Dendritic cell treated with granulocyte-macrophage colony-stimulating factor and Interleukin-4, amounts not matched to agents 40 ng/mL and 50 ng/mL, for 4 days (primary cell): ENCODE results near the gene ABCC4.

Experiments
- H3K27ac Mint-ChIP-seq: one replicate; pipeline ENCODE4 v1.8.0; 2022; ENCODE audit warnings: mild to moderate bottlenecking, mixed read lengths
- H3K27me3 Mint-ChIP-seq: one replicate; pipeline ENCODE4 v1.8.0; 2022; ENCODE audit warnings: mild to moderate bottlenecking, mixed read lengths
- H3K36me3 Mint-ChIP-seq: one replicate; pipeline ENCODE4 v1.8.0; 2022; ENCODE audit warnings: low read depth, mixed read lengths
- H3K4me1 Mint-ChIP-seq: one replicate; pipeline ENCODE4 v1.8.0; 2022; ENCODE audit warnings: low read depth, mixed read lengths
- H3K4me3 Mint-ChIP-seq: one replicate; pipeline ENCODE4 v1.8.0; 2022; ENCODE audit warnings: mild to moderate bottlenecking, moderate library complexity, mixed read lengths
- H3K9me3 Mint-ChIP-seq: one replicate; pipeline ENCODE4 v1.8.0; 2022; ENCODE audit warnings: mixed read lengths
- intact Hi-C: fragments of 100-400 bp; cut with micrococcal nuclease; formaldehyde crosslinking; loops from one replicate; pipeline ENCODE4 v1.15.0; 2022

Gene ABCC4

DNA sequence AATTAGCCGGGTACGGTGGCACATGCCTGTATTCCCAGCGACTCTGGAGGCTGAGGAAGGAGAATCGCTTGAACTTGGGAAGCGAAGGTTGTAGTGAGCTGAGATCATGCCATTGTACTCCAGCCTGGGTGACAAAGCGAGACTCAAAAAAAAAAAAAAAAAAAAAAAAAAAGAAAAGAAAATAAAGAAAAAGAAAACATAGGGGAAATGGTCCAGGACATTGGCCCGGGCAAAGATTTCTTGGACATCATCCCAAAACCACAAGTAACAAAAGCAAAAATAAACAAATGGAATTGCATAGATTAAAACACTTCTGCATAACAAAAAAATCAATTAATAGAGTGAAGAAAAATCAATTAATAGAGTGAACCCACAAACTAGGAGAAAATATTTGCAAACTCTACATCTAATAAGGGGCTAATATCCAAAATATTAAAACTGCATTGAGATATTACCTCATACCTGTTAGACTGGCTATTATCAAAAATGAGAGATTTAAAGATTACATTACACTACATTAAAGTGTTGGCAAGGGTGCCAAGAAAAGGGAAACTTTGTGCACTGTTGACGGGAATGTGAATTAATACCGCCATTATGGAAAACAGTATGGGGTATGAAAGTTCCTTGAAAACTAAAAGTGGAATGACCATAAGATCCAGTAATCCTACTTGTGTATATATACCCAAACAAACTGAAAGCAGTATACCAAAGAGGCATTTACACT lies 18.5 kb upstream of the ABCC4 start:
- Mint-ChIP-seq H3K4me1 (no peaks in the 10 kb centered on the region), H3K4me3 (no peak overlapping the region), H3K27me3 (no peaks in the 10 kb centered on the region), H3K9me3 (no peaks in the 10 kb centered on the region), H3K36me3 (no peaks in the 10 kb centered on the region), H3K27ac (no peak overlapping the region)
- intact Hi-C loops: no loop called here

DNA sequence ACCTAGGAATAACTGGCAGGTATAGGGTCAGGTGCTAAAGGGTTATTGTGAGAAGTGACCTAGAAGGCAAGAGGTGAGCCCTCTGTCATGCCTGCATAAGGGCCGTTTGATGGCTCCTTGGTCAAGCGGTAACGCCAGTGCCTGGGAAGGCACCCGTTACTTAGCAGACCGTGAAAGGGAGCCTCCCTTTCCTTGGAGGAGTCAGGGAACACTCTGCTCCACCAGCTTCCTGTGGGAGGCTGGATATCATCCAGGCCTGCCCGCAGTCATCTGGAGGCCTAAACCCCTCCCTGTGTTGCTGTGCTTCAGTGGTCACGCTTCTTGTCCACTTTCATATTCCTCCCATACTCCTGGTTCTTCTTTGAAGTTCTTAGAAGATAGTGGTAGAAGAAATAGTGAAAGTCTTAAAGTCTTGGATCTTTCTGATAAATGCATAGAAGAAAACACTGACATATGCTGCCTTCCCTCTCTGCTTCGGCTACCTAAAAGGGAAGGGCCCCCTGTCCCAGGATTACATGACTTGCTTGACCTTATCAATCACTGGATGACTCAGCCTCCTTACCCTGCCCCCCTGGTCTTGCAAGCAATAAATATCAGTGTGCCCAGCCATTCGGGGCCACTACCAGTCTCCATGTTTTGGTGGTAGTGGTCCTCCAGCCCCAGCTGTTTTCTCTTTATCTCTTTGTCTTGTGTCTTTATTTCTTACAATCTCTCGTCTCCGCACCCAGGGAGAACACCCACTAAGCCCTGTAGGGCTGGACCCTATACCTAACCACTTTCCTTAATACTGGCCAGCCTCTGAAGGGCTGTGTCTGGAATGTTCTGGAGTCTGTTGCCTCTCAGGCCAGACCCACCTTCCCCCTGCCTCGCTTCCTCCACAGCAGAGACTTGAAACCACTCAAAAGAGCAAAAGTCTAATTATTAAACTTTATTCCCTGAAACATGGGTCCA lies 16.1 kb upstream of the ABCC4 start:
- Mint-ChIP-seq H3K27me3 (peaks cover 2% of the 10 kb centered on the region), H3K36me3 (no peaks in the 10 kb centered on the region), H3K9me3 (no peaks in the 10 kb centered on the region), H3K4me1 (no peaks in the 10 kb centered on the region), H3K4me3 (no peak overlapping the region), H3K27ac (no peak overlapping the region)
- intact Hi-C loops: no loop called here

DNA sequence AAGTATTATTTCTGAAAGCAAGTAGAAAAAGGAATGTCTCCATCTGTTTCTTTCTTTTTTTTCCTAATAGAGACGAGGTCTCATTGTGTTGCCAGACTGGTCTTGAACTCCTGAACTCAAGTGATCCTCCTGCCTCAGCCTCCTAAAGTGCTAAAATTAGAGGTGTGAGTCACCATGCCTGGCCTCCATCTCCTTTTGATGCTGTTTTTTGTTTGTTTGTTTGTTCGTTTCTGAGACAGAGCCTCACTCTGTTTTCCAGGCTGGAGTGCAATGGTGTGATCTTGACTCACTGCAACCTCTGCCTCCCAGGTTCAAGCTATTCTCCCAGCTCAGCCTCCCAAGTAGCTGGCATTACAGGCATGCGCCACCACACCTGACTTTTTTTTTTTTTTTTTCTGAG lies 14.5 kb upstream of the ABCC4 start:
- no peaks in the 10 kb centered on the region for H3K9me3 Mint-ChIP-seq
- peaks cover 4% of the 10 kb centered on the region for H3K27me3 Mint-ChIP-seq
- no peak overlapping the region for H3K4me3 Mint-ChIP-seq
- no peak overlapping the region for H3K27ac Mint-ChIP-seq
- H3K36me3 Mint-ChIP-seq: no peaks in the 10 kb centered on the region
- intact Hi-C loops: no loop called here
- no peaks in the 10 kb centered on the region for H3K4me1 Mint-ChIP-seq

DNA sequence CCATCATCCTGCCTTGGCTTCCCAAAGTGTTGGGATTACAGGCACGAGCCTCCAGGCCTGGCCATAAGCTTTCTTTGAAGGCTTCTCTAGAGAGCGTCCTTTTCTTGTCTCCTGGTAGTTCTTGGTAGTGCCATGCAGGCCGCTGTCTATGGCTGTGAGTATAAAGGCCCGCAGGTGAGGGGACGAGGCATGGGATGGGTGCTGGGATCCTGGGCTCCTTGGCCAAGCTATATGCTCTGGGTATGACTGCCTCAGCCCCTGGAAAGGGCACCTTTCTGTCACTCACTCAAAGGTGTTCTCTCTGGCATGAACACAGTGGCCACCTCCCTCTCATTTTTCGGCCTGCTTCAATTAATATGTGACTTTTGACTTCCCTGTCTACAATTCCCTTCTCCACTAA lies 6.3 kb upstream of the ABCC4 start:
- H3K36me3 Mint-ChIP-seq: no peaks in the 10 kb centered on the region
- H3K4me3 Mint-ChIP-seq: no peak overlapping the region
- intact Hi-C loops: no loop called here
- H3K27ac Mint-ChIP-seq: no peak overlapping the region
- no peaks in the 10 kb centered on the region for H3K9me3 Mint-ChIP-seq
- H3K27me3 Mint-ChIP-seq: peaks cover 6% of the 10 kb centered on the region
- H3K4me1 Mint-ChIP-seq: peaks cover 2% of the 10 kb centered on the region

GRCh38 chr13:95304453-95304852 lies 3.2 kb upstream of the ABCC4 start:
- Mint-ChIP-seq H3K36me3 (peaks cover 6% of the 10 kb centered on the region), H3K4me1 (peaks cover 23% of the 10 kb centered on the region), H3K4me3 (no peak overlapping the region), H3K9me3 (no peaks in the 10 kb centered on the region), H3K27me3 (peaks cover 12% of the 10 kb centered on the region), H3K27ac (no peak overlapping the region)
- intact Hi-C loops: loop anchor here (5.0 kb wide), 1 partner anchor 78 kb away; no protein-coding TSS in a partner anchor

- H3K4me1 Mint-ChIP-seq: peaks cover 34% of the 10 kb centered on the region
- H3K4me3 Mint-ChIP-seq: peak overlapping the region; percentile 80
- peak overlapping the region; percentile 75 for H3K27ac Mint-ChIP-seq
- intact Hi-C loops: loop anchor here (2.0 to 5.0 kb wide), 2 partner anchors 80 to 111 kb away; no protein-coding TSS in a partner anchor
- H3K9me3 Mint-ChIP-seq: no peaks in the 10 kb centered on the region
- H3K27me3 Mint-ChIP-seq: peaks cover 12% of the 10 kb centered on the region
- H3K36me3 Mint-ChIP-seq: peaks cover 6% of the 10 kb centered on the region
Observed at GRCh38 chr13:95301968-95302393, 730 bp upstream of the ABCC4 start.

DNA sequence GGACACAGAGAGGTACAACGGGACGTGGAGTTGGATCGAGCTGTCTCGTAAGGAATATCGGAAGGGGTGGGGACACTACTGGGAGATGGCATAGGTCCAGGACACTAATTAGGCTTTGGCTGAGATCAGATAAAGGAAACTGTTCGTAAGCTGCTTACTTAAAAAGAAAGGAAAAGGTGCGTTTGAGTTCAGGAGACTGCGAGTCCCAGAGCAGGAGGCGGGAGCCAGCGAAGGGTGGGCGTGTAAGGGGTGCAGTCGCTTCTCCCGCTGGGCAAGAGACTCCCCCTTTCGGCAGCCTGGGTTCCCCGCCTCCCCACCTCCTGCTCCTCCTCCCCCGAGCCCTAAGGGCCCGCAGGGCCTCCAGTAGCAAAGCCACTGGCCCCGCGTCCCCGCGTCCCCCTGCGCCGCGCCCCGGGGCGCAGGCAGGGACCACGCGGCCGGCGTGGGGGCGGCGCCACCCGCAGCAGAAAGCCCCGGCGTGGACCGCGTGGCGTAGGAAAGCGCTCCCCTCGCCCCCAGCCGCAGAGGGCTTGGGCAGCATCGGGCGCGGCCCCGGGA lies 547 bp downstream of the ABCC4 start:
- Mint-ChIP-seq H3K9me3 (no peaks in the 10 kb centered on the region), H3K4me1 (peaks cover 40% of the 10 kb centered on the region), H3K4me3 (peak overlapping the region; percentile 80), H3K36me3 (peaks cover 6% of the 10 kb centered on the region), H3K27me3 (peaks cover 12% of the 10 kb centered on the region), H3K27ac (peak overlapping the region; percentile 75)
- intact Hi-C loops: loop anchor here (2.0 to 5.0 kb wide), 2 partner anchors 82 to 110 kb away; no protein-coding TSS in a partner anchor

- intact Hi-C loops: no loop called here
- H3K27me3 Mint-ChIP-seq: peaks cover 12% of the 10 kb centered on the region
- H3K9me3 Mint-ChIP-seq: no peaks in the 10 kb centered on the region
- H3K4me1 Mint-ChIP-seq: peaks cover 40% of the 10 kb centered on the region
- H3K4me3 Mint-ChIP-seq: no peak overlapping the region
- H3K27ac Mint-ChIP-seq: no peak overlapping the region
- peaks cover 6% of the 10 kb centered on the region for H3K36me3 Mint-ChIP-seq
Observed at GRCh38 chr13:95298971-95299621, 2.2 kb downstream of the ABCC4 start.

GRCh38 chr13:95298169-95298965 lies 2.9 kb downstream of the ABCC4 start:
- no peaks in the 10 kb centered on the region for H3K9me3 Mint-ChIP-seq
- H3K4me3 Mint-ChIP-seq: no peak overlapping the region
- H3K27ac Mint-ChIP-seq: no peak overlapping the region
- peaks cover 12% of the 10 kb centered on the region for H3K27me3 Mint-ChIP-seq
- H3K4me1 Mint-ChIP-seq: peaks cover 40% of the 10 kb centered on the region
- intact Hi-C loops: no loop called here
- peaks cover 7% of the 10 kb centered on the region for H3K36me3 Mint-ChIP-seq

GRCh38 chr13:95296326-95296925 lies 4.8 kb downstream of the ABCC4 start:
- no peak overlapping the region for H3K4me3 Mint-ChIP-seq
- intact Hi-C loops: loop anchor here (2.0 kb wide), 1 partner anchor 108 kb away; no protein-coding TSS in a partner anchor
- H3K4me1 Mint-ChIP-seq: peaks cover 36% of the 10 kb centered on the region
- H3K27me3 Mint-ChIP-seq: no peaks in the 10 kb centered on the region
- peaks cover 17% of the 10 kb centered on the region for H3K36me3 Mint-ChIP-seq
- H3K9me3 Mint-ChIP-seq: no peaks in the 10 kb centered on the region
- H3K27ac Mint-ChIP-seq: no peak overlapping the region

DNA sequence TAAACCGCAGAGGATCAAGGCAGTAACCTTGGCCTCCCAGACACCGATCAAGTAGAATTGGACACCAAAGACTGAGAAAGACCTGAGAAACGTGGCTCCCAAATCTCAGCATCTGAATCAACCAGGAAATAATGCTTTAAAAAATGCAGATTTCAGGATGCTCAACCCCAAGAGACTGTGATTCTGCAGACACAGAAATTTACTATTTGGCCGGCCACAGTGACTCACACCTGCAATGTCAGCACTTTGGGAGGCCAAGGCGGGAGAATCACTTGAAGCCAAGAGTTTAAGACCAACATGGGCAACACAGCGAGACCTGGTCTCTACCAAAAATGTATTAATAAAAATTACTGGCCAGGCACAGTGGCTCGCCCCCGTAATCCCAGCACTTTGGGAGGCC lies 6.2 kb downstream of the ABCC4 start:
- intact Hi-C loops: no loop called here
- peaks cover 28% of the 10 kb centered on the region for H3K4me1 Mint-ChIP-seq
- no peak overlapping the region for H3K4me3 Mint-ChIP-seq
- H3K27me3 Mint-ChIP-seq: no peaks in the 10 kb centered on the region
- no peak overlapping the region for H3K27ac Mint-ChIP-seq
- no peaks in the 10 kb centered on the region for H3K9me3 Mint-ChIP-seq
- H3K36me3 Mint-ChIP-seq: peaks cover 11% of the 10 kb centered on the region

GRCh38 chr13:95292622-95293021 lies 8.6 kb downstream of the ABCC4 start:
- Mint-ChIP-seq H3K4me3 (no peak overlapping the region), H3K27me3 (no peaks in the 10 kb centered on the region), H3K36me3 (peaks cover 11% of the 10 kb centered on the region), H3K27ac (no peak overlapping the region), H3K9me3 (no peaks in the 10 kb centered on the region), H3K4me1 (peaks cover 22% of the 10 kb centered on the region)
- intact Hi-C loops: no loop called here
